Endothelial cell of umbilical vein (primary cell): ENCODE data around the gene ATAD3A.

ENCODE experiments used
- EZH2 ChIP-seq: IDR thresholded peaks from 2 replicates; pipeline ENCODE4 v1.6.1; 2012; ENCODE audit warnings: borderline replicate concordance, low read depth, mild to moderate bottlenecking, moderate library complexity, low read length, inconsistent platforms; ENCODE audit not compliant: severe bottlenecking
- JUN ChIP-seq: IDR thresholded peaks from 2 replicates; pipeline ENCODE4 v1.6.1; 2011; ENCODE audit warnings: borderline replicate concordance, low read depth; ENCODE audit not compliant: insufficient read length, insufficient read depth
- POLR2A ChIP-seq: IDR thresholded peaks from 2 replicates; pipeline ENCODE4 v1.6.1; 2012; ENCODE audit warnings: low read depth, mild to moderate bottlenecking, control low read depth, low read length
- POLR2AphosphoS5 ChIP-seq: IDR thresholded peaks from 2 replicates; pipeline ENCODE4 v1.6.1; 2012; ENCODE audit warnings: low read depth, mild to moderate bottlenecking, control low read depth, low read length, moderate library complexity; ENCODE audit not compliant: insufficient read depth
- TF ChIP-seq, protein P1 (sequence below), 2 donors: IDR thresholded peaks; 1 replicate in 1 of 2; 2 replicates in 1 of 2; pipeline ENCODE4 v1.5.1; 2011; ENCODE audit warnings: low read length in 2 of 2, mild to moderate bottlenecking in 2 of 2, moderate library complexity in 2 of 2, control low read depth in 1 of 2, inconsistent platforms in 1 of 2, low read depth in 1 of 2; ENCODE audit not compliant: insufficient read depth in 1 of 2; ENCODE audit errors: extremely low read depth in 1 of 2

DNA sequence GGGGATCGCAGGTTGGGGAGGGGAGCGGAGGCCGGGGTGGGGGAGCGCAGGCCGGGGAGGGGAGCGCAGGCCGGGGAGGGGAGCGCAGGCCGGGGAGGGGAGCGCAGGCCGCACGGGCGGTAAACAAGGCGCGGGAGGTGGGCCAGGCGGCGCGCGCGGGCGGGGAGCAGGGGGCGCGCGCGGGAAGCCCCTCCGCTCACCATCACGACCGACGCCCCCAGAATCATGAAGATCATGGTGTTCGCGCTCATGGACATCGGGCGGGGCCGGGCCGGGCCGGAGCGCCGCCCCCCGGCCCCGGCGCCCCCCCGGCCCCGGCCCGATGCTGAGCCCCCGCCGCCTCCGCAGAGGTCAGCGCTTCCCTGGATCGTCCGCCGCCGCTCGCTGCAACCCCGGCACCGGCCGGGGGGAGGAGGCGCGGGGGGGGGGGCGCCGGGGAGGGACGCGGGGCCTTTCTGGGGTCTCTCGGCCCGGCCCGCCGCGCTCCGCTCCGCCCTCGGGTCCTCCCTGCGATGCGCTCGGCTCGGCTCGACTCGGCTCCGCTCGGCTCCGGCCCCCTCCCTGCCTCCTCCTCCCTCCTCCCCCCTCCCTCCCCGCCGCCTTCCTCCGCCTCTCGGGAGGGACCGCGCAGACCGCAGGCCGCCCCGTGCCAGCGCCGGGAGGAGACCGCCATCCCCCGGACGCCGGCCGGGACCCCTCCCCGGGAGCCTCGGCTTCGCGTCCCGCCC is 28.3 kb downstream of the ATAD3A start, which contains the start of gene TMEM240:
- TF ChIP-seq, protein P1, sequence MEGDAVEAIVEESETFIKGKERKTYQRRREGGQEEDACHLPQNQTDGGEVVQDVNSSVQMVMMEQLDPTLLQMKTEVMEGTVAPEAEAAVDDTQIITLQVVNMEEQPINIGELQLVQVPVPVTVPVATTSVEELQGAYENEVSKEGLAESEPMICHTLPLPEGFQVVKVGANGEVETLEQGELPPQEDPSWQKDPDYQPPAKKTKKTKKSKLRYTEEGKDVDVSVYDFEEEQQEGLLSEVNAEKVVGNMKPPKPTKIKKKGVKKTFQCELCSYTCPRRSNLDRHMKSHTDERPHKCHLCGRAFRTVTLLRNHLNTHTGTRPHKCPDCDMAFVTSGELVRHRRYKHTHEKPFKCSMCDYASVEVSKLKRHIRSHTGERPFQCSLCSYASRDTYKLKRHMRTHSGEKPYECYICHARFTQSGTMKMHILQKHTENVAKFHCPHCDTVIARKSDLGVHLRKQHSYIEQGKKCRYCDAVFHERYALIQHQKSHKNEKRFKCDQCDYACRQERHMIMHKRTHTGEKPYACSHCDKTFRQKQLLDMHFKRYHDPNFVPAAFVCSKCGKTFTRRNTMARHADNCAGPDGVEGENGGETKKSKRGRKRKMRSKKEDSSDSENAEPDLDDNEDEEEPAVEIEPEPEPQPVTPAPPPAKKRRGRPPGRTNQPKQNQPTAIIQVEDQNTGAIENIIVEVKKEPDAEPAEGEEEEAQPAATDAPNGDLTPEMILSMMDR (IDR thresholded peaks at IDR 0.05; ENCODE audit: extremely low read depth in 1 of 2, insufficient read depth in 1 of 2, low read depth in 1 of 2, low read length in 2 of 2) = no peak
- TF ChIP-seq JUN = no peak
- TF ChIP-seq POLR2A = no peak
- TF ChIP-seq POLR2AphosphoS5 = peak; percentile 30
- TF ChIP-seq EZH2 = no peak
